GM12878 (cell line): ENCODE results near the gene DNAJC13.

Experiments
- CHD1 ChIP-seq: IDR thresholded peaks from 2 replicates; pipeline ENCODE4 v1.6.1; 2012; ENCODE audit warnings: low read depth, low read length, improper control_type of control experiment
- EP300 ChIP-seq, 2 experiments: fragments of 150-350 bp in 1 of 2; IDR thresholded peaks; 2 replicates each; pipeline ENCODE4 v1.6.1; 2011 to 2012; ENCODE audit warnings: low read depth in 2 of 2, low read length in 2 of 2, borderline replicate concordance in 1 of 2, improper control_type of control experiment in 1 of 2, inconsistent platforms in 1 of 2; ENCODE audit not compliant: control insufficient read depth in 1 of 2
- LARP7 ChIP-seq: fragments of 450-650 bp; IDR thresholded peaks from 2 replicates; pipeline ENCODE4 v1.6.1; 2017; ENCODE audit warnings: mild to moderate bottlenecking
- NRF1 ChIP-seq: conservative IDR thresholded peaks from 2 replicates; pipeline ENCODE4 v1.6.1; 2011; ENCODE audit warnings: mild to moderate bottlenecking, low read depth, low read length, improper control_type of control experiment
- POLR2A ChIP-seq: IDR thresholded peaks from 2 replicates; pipeline ENCODE4 v1.6.1; 2011; ENCODE audit warnings: low read depth, mild to moderate bottlenecking, low read length
- RAD51 ChIP-seq: fragments of 450-650 bp; IDR thresholded peaks from 2 replicates; pipeline ENCODE4 v1.6.1; 2016; ENCODE audit warnings: moderate library complexity, mild to moderate bottlenecking, inconsistent platforms
- SMC3 ChIP-seq: IDR thresholded peaks from 2 replicates; pipeline ENCODE4 v1.6.1; 2011; ENCODE audit warnings: low read length, improper control_type of control experiment, borderline replicate concordance
- YY1 ChIP-seq: IDR thresholded peaks from 2 replicates; pipeline ENCODE4 v1.6.1; 2011; ENCODE audit warnings: low read depth, mild to moderate bottlenecking, low read length
- TF ChIP-seq, protein P1 (sequence below), 3 experiments: IDR thresholded peaks in 2 of 3; conservative IDR thresholded peaks in 1 of 3; 2 replicates each; pipeline ENCODE4 v1.5.1; 2011; ENCODE audit warnings: low read depth in 3 of 3, low read length in 3 of 3, mild to moderate bottlenecking in 3 of 3, control low read depth in 2 of 3, moderate library complexity in 2 of 3, inconsistent platforms in 1 of 3, mixed read lengths in 1 of 3; ENCODE audit not compliant: control insufficient read depth in 2 of 3, insufficient read depth in 1 of 3; ENCODE audit errors: extremely low read depth in 1 of 3
- TF ChIP-seq, protein P2 (sequence below): IDR thresholded peaks from 2 replicates; pipeline ENCODE4 v1.6.1; 2011; ENCODE audit warnings: low read depth, low read length, improper control_type of control experiment, borderline replicate concordance
- TF ChIP-seq, protein P3 (sequence below): IDR thresholded peaks from 2 replicates; pipeline ENCODE4 v1.6.1; 2012; ENCODE audit warnings: low read depth, low read length, improper control_type of control experiment
- TF ChIP-seq, protein P4 (sequence below): fragments of 450-650 bp; conservative IDR thresholded peaks from 2 replicates; pipeline ENCODE4 v1.6.1; 2017; ENCODE audit warnings: mild to moderate bottlenecking, moderate library complexity
- TF ChIP-seq, protein P5 (sequence below): IDR thresholded peaks from 2 replicates; pipeline ENCODE4 v1.6.1; 2012; ENCODE audit warnings: low read length, inconsistent platforms
- TF ChIP-seq, protein P6 (sequence below): fragments of 450-650 bp; IDR thresholded peaks from 2 replicates; pipeline ENCODE4 v1.6.1; 2017; ENCODE audit warnings: mild to moderate bottlenecking, moderate library complexity

DNA sequence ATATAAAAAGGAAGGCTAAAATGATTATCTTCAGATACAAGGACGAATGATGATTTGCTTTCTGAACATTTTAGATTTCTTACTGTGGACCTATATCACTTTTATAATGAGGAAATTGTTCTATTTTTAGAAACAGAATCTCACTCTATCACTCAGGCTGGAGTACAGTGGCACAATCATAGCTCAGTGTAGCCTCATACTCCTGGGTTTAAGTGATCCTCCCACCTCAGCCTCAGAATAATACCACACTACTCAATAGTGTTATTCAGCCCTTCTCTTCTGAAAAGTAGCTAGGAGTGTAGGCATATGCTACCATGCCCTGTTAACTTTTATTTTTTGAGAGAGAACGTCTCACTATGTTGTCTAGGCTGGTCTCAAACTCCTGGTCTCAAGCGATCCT, 15.8 kb downstream of the DNAJC13 start:
- TF ChIP-seq, protein P1, sequence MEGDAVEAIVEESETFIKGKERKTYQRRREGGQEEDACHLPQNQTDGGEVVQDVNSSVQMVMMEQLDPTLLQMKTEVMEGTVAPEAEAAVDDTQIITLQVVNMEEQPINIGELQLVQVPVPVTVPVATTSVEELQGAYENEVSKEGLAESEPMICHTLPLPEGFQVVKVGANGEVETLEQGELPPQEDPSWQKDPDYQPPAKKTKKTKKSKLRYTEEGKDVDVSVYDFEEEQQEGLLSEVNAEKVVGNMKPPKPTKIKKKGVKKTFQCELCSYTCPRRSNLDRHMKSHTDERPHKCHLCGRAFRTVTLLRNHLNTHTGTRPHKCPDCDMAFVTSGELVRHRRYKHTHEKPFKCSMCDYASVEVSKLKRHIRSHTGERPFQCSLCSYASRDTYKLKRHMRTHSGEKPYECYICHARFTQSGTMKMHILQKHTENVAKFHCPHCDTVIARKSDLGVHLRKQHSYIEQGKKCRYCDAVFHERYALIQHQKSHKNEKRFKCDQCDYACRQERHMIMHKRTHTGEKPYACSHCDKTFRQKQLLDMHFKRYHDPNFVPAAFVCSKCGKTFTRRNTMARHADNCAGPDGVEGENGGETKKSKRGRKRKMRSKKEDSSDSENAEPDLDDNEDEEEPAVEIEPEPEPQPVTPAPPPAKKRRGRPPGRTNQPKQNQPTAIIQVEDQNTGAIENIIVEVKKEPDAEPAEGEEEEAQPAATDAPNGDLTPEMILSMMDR (IDR thresholded peaks at IDR 0.05 in 2 of 3, conservative IDR thresholded peaks at IDR 0.05 in 1 of 3; ENCODE audit: control insufficient read depth in 2 of 3, extremely low read depth in 1 of 3, insufficient read depth in 1 of 3, low read depth in 3 of 3, low read length in 3 of 3), result no peak
- TF ChIP-seq, protein P2, sequence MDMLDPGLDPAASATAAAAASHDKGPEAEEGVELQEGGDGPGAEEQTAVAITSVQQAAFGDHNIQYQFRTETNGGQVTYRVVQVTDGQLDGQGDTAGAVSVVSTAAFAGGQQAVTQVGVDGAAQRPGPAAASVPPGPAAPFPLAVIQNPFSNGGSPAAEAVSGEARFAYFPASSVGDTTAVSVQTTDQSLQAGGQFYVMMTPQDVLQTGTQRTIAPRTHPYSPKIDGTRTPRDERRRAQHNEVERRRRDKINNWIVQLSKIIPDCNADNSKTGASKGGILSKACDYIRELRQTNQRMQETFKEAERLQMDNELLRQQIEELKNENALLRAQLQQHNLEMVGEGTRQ, result no peak
- TF ChIP-seq YY1 (no peak), POLR2A (no peak), NRF1 (no peak), CHD1 (no peak), EP300 (IDR thresholded peaks at IDR 0.05; ENCODE audit: borderline replicate concordance in 1 of 2, control insufficient read depth in 1 of 2, low read depth in 2 of 2, low read length in 2 of 2) (no peak), RAD51 (no peak), SMC3 (no peak), LARP7 (no peak)
- TF ChIP-seq, protein P3, sequence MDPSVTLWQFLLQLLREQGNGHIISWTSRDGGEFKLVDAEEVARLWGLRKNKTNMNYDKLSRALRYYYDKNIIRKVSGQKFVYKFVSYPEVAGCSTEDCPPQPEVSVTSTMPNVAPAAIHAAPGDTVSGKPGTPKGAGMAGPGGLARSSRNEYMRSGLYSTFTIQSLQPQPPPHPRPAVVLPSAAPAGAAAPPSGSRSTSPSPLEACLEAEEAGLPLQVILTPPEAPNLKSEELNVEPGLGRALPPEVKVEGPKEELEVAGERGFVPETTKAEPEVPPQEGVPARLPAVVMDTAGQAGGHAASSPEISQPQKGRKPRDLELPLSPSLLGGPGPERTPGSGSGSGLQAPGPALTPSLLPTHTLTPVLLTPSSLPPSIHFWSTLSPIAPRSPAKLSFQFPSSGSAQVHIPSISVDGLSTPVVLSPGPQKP, result no peak
- TF ChIP-seq, protein P4, sequence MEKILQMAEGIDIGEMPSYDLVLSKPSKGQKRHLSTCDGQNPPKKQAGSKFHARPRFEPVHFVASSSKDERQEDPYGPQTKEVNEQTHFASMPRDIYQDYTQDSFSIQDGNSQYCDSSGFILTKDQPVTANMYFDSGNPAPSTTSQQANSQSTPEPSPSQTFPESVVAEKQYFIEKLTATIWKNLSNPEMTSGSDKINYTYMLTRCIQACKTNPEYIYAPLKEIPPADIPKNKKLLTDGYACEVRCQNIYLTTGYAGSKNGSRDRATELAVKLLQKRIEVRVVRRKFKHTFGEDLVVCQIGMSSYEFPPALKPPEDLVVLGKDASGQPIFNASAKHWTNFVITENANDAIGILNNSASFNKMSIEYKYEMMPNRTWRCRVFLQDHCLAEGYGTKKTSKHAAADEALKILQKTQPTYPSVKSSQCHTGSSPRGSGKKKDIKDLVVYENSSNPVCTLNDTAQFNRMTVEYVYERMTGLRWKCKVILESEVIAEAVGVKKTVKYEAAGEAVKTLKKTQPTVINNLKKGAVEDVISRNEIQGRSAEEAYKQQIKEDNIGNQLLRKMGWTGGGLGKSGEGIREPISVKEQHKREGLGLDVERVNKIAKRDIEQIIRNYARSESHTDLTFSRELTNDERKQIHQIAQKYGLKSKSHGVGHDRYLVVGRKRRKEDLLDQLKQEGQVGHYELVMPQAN, result no peak
- TF ChIP-seq, protein P5, sequence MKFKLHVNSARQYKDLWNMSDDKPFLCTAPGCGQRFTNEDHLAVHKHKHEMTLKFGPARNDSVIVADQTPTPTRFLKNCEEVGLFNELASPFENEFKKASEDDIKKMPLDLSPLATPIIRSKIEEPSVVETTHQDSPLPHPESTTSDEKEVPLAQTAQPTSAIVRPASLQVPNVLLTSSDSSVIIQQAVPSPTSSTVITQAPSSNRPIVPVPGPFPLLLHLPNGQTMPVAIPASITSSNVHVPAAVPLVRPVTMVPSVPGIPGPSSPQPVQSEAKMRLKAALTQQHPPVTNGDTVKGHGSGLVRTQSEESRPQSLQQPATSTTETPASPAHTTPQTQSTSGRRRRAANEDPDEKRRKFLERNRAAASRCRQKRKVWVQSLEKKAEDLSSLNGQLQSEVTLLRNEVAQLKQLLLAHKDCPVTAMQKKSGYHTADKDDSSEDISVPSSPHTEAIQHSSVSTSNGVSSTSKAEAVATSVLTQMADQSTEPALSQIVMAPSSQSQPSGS, result no peak
- TF ChIP-seq, protein P6, sequence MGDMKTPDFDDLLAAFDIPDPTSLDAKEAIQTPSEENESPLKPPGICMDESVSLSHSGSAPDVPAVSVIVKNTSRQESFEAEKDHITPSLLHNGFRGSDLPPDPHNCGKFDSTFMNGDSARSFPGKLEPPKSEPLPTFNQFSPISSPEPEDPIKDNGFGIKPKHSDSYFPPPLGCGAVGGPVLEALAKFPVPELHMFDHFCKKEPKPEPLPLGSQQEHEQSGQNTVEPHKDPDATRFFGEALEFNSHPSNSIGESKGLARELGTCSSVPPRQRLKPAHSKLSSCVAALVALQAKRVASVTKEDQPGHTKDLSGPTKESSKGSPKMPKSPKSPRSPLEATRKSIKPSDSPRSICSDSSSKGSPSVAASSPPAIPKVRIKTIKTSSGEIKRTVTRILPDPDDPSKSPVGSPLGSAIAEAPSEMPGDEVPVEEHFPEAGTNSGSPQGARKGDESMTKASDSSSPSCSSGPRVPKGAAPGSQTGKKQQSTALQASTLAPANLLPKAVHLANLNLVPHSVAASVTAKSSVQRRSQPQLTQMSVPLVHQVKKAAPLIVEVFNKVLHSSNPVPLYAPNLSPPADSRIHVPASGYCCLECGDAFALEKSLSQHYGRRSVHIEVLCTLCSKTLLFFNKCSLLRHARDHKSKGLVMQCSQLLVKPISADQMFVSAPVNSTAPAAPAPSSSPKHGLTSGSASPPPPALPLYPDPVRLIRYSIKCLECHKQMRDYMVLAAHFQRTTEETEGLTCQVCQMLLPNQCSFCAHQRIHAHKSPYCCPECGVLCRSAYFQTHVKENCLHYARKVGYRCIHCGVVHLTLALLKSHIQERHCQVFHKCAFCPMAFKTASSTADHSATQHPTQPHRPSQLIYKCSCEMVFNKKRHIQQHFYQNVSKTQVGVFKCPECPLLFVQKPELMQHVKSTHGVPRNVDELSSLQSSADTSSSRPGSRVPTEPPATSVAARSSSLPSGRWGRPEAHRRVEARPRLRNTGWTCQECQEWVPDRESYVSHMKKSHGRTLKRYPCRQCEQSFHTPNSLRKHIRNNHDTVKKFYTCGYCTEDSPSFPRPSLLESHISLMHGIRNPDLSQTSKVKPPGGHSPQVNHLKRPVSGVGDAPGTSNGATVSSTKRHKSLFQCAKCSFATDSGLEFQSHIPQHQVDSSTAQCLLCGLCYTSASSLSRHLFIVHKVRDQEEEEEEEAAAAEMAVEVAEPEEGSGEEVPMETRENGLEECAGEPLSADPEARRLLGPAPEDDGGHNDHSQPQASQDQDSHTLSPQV, result no peak
